GM18858 (cell line): ENCODE results near the gene ZFPL1.

Source experiments
- ATAC-seq: cut with Tn5 transposase; IDR thresholded peaks from one replicate; pipeline ENCODE4 v1.9.1; 2021; ENCODE audit not compliant: unreplicated experiment

The ZFPL1 gene

GRCh38 chr11:65083834-65084597 lies at the start of gene ZFPL1, which contains the start of gene CDCA5:
ZFPL1 (plus strand) TSS chr11:65084222; CDS start chr11:65084699, 477 bp downstream.
CDCA5 (minus strand) TSS chr11:65084040; CDS start chr11:65083978, 62 bp downstream.
- ATAC-seq: peak; percentile 64

GRCh38 chr11:65034423-65034822 lies 49.6 kb upstream of the ZFPL1 start:
- ATAC-seq: no peak

- ATAC-seq: no peak
Observed at GRCh38 chr11:65035579-65035978, 48.4 kb upstream of the ZFPL1 start.

GRCh38 chr11:65036931-65037330 lies 47.1 kb upstream of the ZFPL1 start:
- no peak for ATAC-seq

- ATAC-seq: no peak
Observed at GRCh38 chr11:65040520-65040846, 43.5 kb upstream of the ZFPL1 start.

GRCh38 chr11:65040847-65041622 lies 43.0 kb upstream of the ZFPL1 start, which contains the start of gene SAC3D1:
SAC3D1 (plus strand) TSS chr11:65041210; CDS start chr11:65041293, 83 bp downstream.
- ATAC-seq: peak; percentile 66

- no peak for ATAC-seq
Observed at GRCh38 chr11:65042891-65043290, 41.1 kb upstream of the ZFPL1 start.

- ATAC-seq: no peak
Observed at GRCh38 chr11:65043881-65044501, 40.0 kb upstream of the ZFPL1 start.

GRCh38 chr11:65045061-65045460 lies 39.0 kb upstream of the ZFPL1 start:
- ATAC-seq: no peak

GRCh38 chr11:65045728-65046127 lies 38.3 kb upstream of the ZFPL1 start:
- ATAC-seq: no peak

- ATAC-seq: no peak
Observed at GRCh38 chr11:65047581-65048422, 36.2 kb upstream of the ZFPL1 start.

- no peak for ATAC-seq
Observed at GRCh38 chr11:65051398-65051858, 32.6 kb upstream of the ZFPL1 start.

GRCh38 chr11:65053827-65054508 lies 30.1 kb upstream of the ZFPL1 start:
- no peak for ATAC-seq

GRCh38 chr11:65055538-65055937 lies 28.5 kb upstream of the ZFPL1 start:
- no peak for ATAC-seq

- no peak for ATAC-seq
Observed at GRCh38 chr11:65056999-65057398, 27.0 kb upstream of the ZFPL1 start.

GRCh38 chr11:65057526-65057925 lies 26.5 kb upstream of the ZFPL1 start:
- ATAC-seq: no peak

GRCh38 chr11:65058012-65058411 lies 26.0 kb upstream of the ZFPL1 start:
- ATAC-seq: no peak

GRCh38 chr11:65058419-65059054 lies 25.5 kb upstream of the ZFPL1 start, which contains the start of gene NAALADL1:
NAALADL1 (minus strand) TSS chr11:65058553; CDS start chr11:65058521, 32 bp downstream.
- ATAC-seq: no peak

- ATAC-seq: no peak
Observed at GRCh38 chr11:65059523-65059922, 24.5 kb upstream of the ZFPL1 start.
